Tibial artery (tissue), 4 donors: ENCODE data around the gene TRIP6.

ENCODE experiments used
- DNase-seq, 2 donors: peaks; one replicate each; pipeline ENCODE4 v3.0.0-alpha.2; 2019
- H3K27ac ChIP-seq, 2 donors: fragments of 200-600 bp; sonication (generic) in 1 of 2; 1 replicate in 1 of 2; 2 replicates in 1 of 2; pipeline ENCODE4 v1.5.1; 2018 to 2019; ENCODE audit warnings: mild to moderate bottlenecking in 1 of 2
- H3K27me3 ChIP-seq, 2 donors: fragments of 200-600 bp; sonication (generic) in 1 of 2; one replicate each; pipeline versions ENCODE4 v1.5.1 to v1.6.0; 2016 to 2019
- H3K36me3 ChIP-seq, 3 donors: fragments of 200-600 bp; sonication (generic) in 2 of 3; one replicate each; pipeline ENCODE4 v1.5.1; 2016 to 2019; ENCODE audit warnings: mild to moderate bottlenecking in 2 of 3
- H3K4me1 ChIP-seq, 4 donors: fragments of 200-600 bp; sonication (generic) in 2 of 4; 1 replicate in 3 of 4; 2 replicates in 1 of 4; pipeline ENCODE4 v1.5.1; 2016 to 2019
- H3K4me3 ChIP-seq, 2 donors: fragments of 200-600 bp; sonication (generic) in 1 of 2; 1 replicate in 1 of 2; 2 replicates in 1 of 2; pipeline ENCODE4 v1.5.1; 2018 to 2019; ENCODE audit warnings: mild to moderate bottlenecking in 2 of 2
- H3K9me3 ChIP-seq, 3 donors: fragments of 200-600 bp; sonication (generic) in 1 of 3; one replicate each; pipeline ENCODE4 v1.5.1; 2016 to 2019
- CTCF ChIP-seq, 2 experiments: fragments of 200-600 bp in 1 of 2; fragments of 450-650 bp in 1 of 2; IDR thresholded peaks; one replicate each; pipeline ENCODE4 v1.5.1; 2017 to 2019; ENCODE audit warnings: antibody characterized with exemption in 2 of 2, mild to moderate bottlenecking in 1 of 2, moderate library complexity in 1 of 2
- intact Hi-C: fragments of 100-400 bp; cut with DNase I; formaldehyde crosslinking; loops from one replicate; pipeline ENCODE4 v1.15.0; 2023; ENCODE audit warnings: low total_unique reads

Gene TRIP6

DNA sequence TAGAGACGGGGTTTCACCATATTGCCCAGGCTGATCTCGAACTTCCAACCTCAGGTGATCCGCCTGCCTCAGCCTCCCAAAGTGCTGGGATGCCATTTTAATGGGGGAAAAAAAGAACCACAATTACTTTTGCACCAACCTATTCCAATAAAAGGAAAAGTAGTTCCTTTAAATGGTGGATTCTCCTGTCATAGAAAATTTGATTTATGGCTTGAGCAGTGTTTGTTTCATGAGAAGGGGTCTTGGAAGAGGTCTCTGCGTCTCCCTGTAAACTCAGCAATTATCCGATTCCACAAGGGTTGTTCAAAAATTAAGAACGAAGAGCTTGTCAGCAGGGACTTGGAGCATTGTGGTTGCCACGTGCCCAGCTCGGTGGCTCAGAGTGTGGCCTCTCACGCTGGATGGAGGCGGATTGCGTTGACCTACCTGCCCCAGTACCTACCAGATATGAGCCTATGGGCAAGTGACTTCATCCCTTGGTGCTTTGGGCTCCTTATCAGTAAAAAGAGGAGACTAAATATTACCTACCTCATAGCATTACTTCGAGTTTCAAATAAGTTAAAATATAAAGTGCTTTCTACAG, 2.8 kb upstream of the TRIP6 start:
- no peak overlapping the region for H3K27ac ChIP-seq
- intact Hi-C loops: loop anchor here (10.0 kb wide), 1 partner anchor 400 kb away; the partner anchor contains the start of gene SPACDR
- no peaks in the 10 kb centered on the region for H3K27me3 ChIP-seq
- H3K9me3 ChIP-seq: no peaks in the 10 kb centered on the region
- no peak for TF ChIP-seq CTCF (IDR thresholded peaks at IDR 0.05)
- peaks cover 23 to 44% (median 28%) of the 10 kb centered on the region in 3 donors for H3K36me3 ChIP-seq
- peaks cover 0 to 35% (median 25%) of the 10 kb centered on the region in 4 donors for H3K4me1 ChIP-seq
- DNase-seq: no peak
- no peak overlapping the region for H3K4me3 ChIP-seq

DNA sequence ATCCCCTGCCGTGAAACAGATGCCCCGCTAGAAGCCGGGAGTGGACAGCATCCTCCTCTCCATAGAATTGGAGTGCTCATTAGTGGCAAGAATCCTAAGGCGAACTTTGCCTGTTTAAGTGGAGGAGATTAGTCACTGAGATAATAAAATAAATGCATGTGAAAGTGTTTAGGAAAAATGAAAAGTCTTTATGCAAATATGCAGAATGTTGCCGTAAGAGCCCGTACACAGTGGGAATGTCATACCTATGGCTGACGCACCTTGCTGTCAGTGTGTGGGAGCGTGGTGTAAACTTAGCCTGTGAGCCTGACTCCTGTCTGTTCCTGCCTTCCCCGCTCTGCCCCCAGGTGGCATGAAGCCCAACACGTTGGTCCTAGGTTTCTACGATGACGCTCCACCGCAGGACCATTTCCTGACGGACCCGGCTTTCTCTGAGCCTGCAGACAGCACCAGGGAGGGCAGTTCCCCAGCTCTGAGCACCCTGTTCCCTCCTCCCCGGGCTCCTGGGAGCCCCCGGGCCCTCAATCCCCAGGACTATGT, 1.7 kb upstream of the TRIP6 start:
- Histone ChIP-seq H3K27ac (peak overlapping the region; percentile 97 to 99), H3K4me1 (peaks cover 0 to 35% (median 26%) of the 10 kb centered on the region in 4 donors), H3K27me3 (no peaks in the 10 kb centered on the region), H3K4me3 (peak overlapping the region in 1 of 2 donors; percentile 69), H3K36me3 (peaks cover 22 to 41% (median 26%) of the 10 kb centered on the region in 3 donors), H3K9me3 (no peaks in the 10 kb centered on the region)
- intact Hi-C loops: loop anchor here (10.0 kb wide), 1 partner anchor 401 kb away; the partner anchor contains the start of gene SPACDR
- DNase-seq: no peak
- no peak for TF ChIP-seq CTCF (IDR thresholded peaks at IDR 0.05)

GRCh38 chr7:100865938-100866728, 1.1 kb upstream of the TRIP6 start:
- TF ChIP-seq CTCF (IDR thresholded peaks at IDR 0.05): no peak
- peak overlapping the region; percentile 97 to 99 for H3K27ac ChIP-seq
- peak overlapping the region; percentile 69 to 93 for H3K4me3 ChIP-seq
- DNase-seq: peak; percentile 79 to 92
- H3K27me3 ChIP-seq: no peaks in the 10 kb centered on the region
- H3K36me3 ChIP-seq: peaks cover 20 to 41% (median 26%) of the 10 kb centered on the region in 3 donors
- intact Hi-C loops: loop anchor here (10.0 kb wide), 1 partner anchor 401 kb away; the partner anchor contains the start of gene SPACDR
- peaks cover 0 to 35% (median 26%) of the 10 kb centered on the region in 4 donors for H3K4me1 ChIP-seq
- H3K9me3 ChIP-seq: no peaks in the 10 kb centered on the region

DNA sequence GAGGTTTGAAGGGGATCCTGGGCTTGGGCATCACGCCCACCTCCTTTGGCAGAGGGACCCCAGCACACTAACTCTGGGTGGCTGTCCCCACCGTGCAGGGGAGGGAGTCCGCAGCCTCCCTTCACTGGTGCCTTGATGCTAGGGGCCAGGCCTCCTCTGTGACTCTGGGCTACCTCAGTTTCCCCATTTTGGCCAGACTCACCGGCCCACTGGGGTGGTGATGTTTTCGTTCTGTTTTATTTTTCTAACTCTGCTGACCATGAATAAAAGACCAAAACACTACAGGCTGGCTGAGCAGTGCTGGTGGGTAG, 503 bp upstream of the TRIP6 start:
- peaks cover 0 to 35% (median 26%) of the 10 kb centered on the region in 4 donors for H3K4me1 ChIP-seq
- peaks cover 19 to 41% (median 26%) of the 10 kb centered on the region in 3 donors for H3K36me3 ChIP-seq
- intact Hi-C loops: loop anchor here (10.0 kb wide), 1 partner anchor 402 kb away; the partner anchor contains the start of gene SPACDR

More for the DNA sequence above, 503 bp upstream of the TRIP6 start:
- H3K27ac ChIP-seq: peak overlapping the region; percentile 97 to 99
- H3K9me3 ChIP-seq: no peaks in the 10 kb centered on the region
- H3K4me3 ChIP-seq: peak overlapping the region; percentile 69 to 93
- TF ChIP-seq CTCF (IDR thresholded peaks at IDR 0.05): no peak
- H3K27me3 ChIP-seq: no peaks in the 10 kb centered on the region
- DNase-seq: no peak
